Stimulated activated CD8-positive, alpha-beta memory T cell treated with anti-CD3 and anti-CD28 coated beads, Interleukin-12 subunit alpha, Interleukin-12 subunit beta, amount 100 ng/mL, for 1 hour (primary cell): ENCODE measurements around the gene SLC1A1.
"Not testable (repeated sequence)": the region's sequence is repeated elsewhere in the genome, so short reads cannot be mapped to it uniquely, and the experiment has no call there.

Experiments used
- DNase-seq: peaks from one replicate; pipeline ENCODE4 v3.0.0-alpha.2; 2020; ENCODE audit warnings: low read depth

The SLC1A1 gene

DNA sequence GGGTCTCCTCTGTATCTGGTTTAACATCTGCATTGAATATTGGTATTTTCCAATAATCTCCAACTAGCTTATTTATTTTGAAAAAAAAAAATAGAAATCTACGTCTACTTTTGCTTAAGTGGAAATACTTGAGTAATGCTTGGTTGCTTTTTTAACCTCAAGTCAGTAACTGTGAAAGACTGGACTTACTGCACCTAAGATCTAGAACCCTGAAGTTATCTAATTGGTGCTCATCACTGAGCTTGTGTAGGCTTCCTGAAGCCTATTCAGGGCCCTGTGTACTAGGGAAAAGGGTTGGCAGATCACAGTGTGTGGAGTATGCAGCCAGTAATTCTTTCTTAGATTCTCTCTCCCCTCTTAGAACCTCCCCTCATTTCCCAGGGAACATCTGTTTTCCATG, 16.2 kb downstream of the SLC1A1 start:
- DNase-seq, result no peak

DNA sequence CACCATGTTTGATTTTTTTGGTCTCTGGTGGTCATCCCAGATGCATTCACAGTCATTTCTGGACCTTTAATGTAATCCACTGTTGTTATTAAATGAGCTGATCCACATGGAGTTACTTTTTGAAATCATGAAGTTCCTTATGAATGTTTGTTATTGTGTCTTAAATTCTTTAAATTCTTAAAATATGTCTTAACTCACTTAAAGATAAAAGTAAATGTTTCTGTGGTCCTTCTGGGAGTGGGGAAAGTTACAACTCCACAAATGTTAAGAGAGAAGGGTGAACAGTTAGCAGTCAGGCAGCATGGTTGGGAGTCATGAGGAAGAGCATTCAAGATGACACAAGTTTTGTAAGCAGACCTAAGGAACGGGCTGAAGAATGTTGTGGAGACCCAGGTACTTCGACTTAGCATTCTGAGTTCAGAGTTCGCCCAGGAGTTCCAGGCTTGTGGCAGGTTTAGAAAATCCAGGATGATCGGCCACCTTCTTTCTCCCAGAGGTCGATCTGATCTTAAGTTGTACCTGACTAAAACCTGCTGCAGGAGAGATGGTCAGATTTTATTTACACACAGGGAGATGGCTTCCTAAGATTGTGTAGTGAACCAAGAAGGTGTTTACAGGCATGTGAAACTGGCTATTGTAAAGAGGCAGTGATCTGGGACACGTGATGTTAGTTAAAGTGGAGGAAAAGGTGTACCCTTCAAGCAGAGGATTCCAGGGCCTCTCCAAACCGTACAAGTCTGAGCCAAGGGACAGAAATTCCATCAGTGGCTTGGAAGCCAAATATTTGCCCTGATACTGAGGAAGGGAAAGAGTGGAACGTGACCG, 17.2 kb downstream of the SLC1A1 start:
- no peak for DNase-seq

DNA sequence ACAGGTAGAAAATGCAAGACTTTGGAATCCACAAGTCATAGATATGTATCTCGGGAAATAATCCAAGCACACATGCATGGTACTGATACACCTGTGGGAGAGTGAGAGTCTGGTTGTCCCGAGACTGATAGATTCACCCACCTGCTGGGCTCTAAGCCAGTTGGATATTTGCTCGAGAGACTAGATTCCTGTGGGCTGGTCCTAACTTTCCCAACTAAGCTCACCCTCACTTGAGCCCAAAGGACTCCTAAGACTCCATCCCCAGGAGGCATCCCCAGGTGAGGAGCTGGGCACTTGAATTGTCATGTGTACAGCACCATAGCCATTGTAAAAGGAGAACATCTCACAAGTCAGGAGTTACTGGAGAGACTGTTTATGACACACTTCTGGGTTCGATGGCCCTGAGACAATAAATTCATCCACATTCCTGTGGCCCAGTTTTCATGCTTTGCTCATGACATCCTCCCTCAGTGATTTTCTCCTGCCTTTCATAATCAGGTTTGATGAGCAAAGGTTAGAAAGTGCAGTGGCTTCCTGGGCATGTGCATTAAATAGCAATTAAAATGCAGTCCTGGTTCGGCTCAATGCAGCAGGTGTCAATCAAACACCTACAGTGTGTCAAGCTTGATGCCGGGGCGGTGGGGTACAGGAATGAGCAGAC, 18.1 kb downstream of the SLC1A1 start:
- no peak for DNase-seq

DNA sequence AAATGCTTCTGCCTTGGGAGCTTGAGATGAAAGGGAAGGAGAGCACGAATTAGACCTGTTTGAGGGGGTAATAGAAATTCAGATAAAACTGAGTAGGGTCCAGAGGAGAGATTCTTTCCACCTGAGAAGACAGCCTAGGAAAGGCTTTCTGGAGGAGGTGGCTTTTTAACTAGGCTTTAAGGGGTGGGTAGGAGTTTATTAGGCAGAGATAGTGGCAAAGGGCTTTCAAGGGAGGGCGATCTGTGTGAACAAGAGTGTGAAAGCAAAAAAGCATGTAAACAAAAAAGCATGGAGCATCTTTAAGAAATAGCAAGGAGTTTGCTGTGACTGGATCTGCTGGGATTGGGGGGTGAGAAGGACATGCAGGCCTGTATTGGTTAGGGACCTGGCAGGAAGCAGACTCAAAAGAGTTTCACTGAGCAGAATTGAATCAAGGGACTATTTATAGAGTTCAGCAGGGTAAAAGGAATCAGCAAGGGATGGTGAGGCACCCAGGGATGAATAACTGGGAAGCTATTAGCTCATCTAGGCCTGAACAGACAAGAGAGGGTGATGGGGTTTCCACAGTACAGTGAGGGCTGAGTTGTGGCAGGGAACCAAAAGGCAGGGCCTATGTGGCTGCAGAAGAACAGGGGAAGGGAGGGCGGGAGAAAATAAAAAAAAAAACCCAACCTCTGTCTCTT, 18.8 kb downstream of the SLC1A1 start:
- DNase-seq, result no peak

DNA sequence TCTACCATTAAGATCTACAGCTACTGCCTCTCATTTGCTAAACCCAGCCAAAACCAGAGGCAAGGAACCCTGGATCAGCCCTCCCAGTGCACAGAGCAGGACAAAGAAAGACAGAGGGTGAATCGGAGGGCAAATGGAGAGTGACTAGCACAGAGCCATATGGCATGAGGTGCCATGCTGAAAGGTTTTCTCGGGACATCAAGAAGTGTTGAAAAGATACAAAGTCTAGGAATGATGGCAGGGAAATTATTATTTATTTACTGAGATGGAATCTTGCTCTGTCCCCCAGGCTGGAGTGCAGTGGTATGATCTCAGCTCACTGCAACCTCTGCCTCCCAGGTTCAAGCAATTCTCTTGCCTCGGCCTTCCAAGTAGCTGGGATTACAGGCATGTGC, 19.3 kb downstream of the SLC1A1 start:
- no peak for DNase-seq

DNA sequence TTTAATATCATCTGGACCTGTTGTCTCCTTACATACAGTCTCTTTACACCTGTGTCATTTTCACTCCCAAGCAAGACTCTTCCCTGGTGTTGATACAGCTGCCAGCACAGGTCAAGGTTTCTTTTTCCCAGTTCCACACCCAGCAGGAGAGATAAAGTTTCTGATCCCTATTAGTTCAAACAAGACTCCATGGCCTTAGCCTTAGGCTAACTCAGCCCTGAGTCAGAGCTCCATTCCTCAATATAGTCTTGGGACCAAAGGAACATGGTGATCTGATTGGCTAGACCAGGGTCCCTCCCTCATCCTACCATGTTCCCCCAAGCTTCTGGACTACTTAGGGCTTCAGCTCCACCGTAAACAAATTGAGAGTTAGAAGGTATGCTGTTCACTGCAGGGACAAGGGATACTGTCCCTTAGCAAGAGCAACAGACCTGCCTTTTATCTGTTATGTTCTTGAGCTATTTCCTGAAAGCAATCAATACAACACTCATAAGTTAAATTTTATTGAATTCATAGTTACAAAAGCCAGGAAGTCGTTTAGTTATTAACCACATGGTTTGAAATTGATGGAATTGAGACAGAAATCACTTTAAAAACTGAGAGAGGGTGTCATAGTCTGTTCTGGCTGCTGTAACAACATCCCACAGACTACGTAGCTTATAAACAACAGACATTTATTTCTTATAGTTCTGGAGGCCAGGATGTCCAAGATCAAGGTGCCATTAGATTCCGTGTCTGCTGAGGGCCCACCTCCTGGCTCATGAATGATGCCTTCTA, 20.5 kb downstream of the SLC1A1 start:
- DNase-seq, result no peak

DNA sequence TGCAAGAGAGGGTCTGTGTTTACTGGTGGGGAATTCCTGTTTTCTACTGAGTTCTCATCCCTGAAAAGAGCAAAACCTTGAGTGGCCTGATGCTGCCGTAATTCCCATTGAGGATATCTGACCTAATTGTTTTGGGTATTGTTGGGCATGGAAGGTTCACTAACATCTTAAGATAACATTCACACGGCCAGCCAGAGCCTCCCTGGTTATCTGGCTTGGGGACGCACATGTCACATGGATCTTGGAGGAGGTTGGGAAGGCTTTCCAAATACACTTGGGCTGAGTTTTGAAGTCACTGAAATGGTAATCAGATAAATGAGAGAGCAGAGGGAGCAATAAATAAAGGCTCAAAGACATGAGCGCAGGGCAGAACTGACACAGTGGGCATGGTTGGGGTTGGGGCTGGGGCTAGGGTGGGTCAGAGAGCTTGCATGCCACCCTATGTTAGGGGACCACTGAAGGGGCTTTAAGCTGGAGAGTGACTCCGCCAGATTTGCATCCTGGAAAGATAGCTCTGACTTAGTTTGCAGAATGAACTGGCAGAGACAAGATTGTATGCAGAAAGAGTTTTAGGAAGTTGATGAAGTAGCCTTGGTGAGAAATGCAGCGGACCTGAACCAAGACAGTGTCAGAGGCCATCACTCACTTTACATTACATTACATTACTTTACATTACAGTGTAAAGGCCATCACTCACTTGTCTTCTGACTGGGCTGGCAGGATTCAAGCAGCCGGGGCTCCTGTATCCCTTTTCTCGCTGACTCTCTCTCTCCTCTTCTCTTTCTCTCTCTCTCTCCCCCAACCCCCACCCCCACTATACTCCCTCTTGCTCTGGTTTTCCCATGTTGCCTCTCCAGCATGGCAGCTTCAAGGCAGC, 24.2 kb downstream of the SLC1A1 start:
- DNase-seq, result no peak

DNA sequence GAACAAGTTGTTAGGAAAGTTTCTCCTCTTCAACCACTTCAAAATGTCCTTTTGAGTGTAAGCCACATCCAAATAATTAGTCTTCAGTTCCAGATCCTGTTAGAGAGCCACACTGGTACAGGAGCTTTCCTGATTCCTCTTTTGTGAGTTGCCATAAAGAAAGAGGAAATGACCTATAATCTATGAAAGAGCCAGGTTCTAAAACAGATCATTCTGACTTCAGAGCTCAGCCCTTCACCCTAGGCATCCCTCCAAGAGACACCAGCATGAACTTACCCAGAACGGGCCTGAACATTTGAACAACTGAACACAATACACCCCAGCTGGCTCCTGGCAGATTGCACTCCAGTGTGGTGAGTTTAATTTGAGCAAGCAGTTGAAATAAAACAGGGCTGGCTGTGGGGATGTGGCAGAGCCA, 25.7 kb downstream of the SLC1A1 start:
- DNase-seq, result no peak

DNA sequence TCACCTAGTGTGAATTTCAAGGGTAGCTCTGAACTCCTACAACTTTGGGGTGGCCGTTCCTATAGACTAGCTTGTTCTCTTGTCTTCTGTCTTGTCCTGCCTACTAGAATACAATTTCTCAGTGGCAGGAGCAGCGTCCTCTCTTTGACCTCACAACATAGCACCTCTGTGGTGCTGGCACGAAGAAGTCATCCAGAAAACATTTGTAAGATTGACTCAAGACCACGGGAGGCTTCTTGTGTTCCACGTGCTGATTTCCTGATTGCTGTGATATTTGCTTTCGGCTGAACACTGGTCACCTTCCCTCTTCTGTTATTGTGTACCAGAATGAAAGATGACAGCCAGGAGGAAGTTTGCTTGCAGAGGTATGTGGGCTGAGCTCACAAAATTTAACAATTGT, 27.0 kb downstream of the SLC1A1 start:
- no peak for DNase-seq

DNA sequence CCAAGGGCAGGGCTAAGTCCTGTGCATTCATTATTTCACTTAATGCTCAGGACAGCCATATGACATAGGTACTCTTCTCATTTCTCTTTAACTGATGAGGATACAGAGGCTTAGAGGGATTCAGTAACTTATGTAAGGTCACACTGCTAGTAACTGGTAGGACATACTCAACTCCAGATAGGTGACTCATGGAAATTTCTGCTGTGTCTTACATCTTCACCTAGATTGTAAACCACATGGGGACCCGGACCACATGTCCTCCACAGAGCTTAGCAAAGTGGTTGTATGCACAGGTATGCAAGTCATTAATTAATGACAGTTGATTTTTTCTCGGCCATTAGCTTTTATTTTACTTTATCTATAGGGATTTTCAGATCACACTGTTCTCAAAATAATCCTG, 29.3 kb downstream of the SLC1A1 start:
- no peak for DNase-seq

DNA sequence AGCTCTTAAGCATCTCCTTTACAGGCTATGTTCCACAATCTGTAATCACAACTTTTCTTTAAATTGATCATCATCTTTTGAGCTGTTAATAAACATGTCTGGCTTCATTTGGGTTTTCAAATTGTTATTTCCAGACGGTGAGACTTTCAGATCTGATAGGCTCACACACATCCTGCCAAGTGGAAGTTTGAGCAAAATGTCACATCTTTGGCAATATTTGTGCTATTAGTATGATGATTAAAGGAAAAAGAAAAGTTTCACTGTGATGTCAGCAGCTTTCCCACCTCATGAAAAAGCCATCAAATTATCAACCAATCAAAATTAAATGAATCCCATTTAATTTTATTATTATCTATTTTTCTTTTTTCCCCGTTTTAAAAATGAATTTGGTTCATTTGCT, 29.8 kb downstream of the SLC1A1 start:
- no peak for DNase-seq

DNA sequence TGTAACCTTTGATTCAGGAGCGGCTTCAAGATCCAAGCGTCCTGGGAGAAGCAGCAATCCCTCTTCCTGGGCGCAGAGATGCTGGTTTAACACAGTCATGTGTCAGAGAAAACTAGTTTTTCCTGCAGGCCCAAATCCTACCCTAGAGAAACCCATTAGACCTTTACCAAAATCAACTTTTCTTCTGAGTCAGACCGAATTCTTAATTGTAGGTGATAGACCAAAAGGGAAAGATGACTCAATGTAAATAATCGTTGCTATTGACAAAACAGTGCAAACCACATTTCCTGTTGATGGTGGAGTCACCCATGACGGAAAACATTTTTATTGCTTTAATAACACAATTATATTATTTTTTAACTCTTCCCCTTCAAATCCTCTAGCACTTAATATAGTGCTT, 40.1 kb downstream of the SLC1A1 start:
- no peak for DNase-seq

DNA sequence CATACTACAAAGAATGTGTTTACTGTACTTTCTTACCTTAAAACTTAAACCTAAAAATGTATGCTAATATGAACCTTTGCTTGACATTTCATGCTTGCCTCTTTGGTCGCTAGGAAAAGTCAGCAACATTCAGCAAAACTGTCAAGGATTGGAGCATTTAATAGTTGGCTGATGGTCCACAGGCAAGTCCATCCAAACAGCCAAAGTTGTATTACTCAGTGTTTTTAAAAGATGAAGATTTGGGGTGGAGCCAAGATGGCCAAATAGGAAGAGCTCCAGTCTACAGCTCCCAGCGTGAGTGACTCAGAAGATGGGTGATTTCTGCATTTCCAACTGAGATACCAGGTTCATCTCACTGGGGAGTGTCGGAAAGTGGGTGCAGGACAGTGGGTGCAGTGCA, 40.6 kb downstream of the SLC1A1 start:
- not testable (repeated sequence) for DNase-seq

DNA sequence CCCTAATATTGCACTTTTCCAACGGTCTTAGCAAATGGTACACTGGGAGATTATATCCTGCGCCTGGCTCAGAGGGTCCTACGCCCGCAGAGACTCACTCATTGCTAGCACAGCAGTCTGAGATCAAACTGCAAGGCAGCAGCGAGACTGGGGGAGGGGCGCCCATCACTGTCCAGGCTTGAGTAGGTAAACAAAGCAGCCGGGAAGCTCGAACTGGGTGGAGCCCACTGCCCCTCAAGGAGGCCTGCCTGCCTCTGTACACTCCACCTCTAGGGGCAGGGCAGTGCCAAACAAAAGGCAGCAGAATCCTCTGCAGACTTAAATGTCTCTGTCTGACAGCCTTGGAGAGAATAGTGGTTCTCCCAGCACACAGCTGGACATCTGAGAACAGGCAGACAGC, 41.1 kb downstream of the SLC1A1 start:
- not testable (repeated sequence) for DNase-seq

DNA sequence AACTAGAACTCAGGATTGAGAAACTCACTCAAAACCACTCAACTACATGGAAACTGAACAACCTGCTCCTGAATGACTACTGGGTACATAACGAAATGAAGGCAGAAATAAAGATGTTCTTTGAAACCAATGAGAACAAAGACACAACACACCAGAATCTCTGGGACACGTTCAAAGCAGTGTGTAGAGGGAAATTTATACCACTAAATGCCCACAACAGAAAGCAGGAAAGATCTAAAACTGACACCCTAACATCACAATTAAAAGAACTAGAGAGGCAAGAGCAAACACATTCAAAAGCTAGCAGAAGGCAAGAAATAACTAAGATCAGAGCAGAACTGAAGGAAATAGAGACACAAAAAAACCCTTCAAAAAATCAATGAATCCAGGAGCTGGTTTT, 43.6 kb downstream of the SLC1A1 start:
- DNase-seq, result not testable (repeated sequence)

DNA sequence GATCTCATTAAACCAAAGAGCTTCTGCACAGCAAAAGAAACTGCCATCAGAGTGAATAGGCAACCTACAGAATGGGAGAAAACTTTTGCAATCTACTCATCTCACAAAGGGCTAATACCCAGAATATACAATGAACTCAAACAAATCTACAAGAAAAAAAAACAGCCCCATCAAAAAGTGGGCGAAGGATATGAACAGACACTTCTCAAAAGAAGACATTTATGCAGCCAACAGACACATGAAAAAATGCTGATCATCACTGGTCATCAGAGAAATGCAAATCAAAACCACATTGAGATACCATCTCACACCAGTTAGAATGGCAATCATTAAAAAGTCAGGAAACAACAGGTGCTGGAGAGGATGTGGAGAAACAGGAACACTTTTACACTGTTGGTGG, 45.9 kb downstream of the SLC1A1 start:
- DNase-seq, result not testable (repeated sequence)

DNA sequence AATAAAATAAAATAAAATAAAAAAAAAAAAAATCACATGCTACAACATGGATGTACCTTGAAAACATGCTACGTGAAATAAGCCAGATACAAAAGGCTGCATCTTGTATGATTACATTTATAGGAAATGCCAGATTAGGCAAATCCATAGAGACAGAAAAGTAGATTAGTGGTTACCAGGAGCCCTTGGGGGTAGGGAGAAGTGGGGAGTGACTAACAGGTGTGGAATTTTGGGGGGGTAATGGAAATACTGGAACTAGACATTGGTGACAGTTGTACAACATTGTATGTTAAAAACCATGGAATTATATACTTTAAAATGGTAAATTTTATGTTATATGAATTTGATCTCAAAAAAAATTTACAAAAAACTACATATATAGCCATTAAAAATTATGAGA, 47.3 kb downstream of the SLC1A1 start:
- no peak for DNase-seq

DNA sequence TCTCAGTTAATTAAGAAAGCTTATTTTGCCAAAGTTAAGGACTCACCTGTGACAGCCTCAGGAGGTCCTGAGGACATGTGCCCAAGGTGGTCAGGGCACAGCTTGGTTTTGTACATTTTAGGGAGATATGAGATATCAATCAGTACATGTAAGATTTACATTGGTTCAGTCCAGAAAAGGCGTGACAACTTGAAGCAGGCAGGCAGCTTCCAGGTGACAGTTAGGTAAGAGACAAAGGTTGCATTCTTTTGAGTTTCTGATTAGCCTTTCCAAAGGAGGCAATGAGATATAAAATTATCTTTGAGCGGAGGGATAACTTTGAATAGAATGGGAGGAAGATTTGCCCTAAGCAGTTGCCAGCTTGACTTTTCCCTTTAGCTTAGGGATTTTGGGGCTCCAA, 47.8 kb downstream of the SLC1A1 start:
- DNase-seq, result no peak

DNA sequence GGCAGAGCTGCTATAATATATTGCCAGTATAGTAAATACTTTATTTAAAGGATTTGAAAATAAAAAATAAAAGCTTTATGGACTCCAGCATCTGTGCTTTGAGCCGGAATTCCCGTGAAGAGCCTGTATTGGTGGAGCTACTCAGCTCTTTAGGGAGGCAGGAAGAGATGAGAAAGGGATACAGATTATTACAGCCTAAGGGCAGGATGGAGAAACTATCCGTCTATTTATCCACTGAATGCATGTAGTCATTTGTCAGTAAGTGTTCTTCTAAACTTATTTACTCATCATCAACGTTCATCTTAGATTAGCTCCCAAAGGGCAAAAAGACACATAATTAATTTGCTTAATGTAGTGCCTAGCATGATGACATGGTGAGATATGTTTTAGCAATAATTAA, 48.4 kb downstream of the SLC1A1 start:
- no peak for DNase-seq

DNA sequence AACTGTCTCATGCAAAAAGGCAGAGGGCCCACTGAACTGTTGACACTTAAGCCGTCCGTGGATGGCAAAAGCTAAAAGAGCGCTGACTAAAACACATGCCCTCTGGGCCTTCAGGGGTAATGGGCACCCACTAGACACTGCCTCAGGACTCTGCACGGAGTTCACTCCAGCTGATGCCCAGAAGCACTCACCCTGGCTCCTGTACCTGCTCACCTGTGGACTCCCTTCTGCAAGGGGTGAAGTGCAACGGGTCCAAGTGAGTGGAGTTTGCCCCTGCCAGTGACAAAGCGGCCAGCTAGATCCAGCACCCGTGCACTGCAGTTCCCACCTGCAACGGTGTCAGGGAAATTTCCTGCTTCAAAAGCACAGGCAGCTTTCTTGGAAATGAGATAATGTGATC, 50.2 kb downstream of the SLC1A1 start:
- no peak for DNase-seq

DNA sequence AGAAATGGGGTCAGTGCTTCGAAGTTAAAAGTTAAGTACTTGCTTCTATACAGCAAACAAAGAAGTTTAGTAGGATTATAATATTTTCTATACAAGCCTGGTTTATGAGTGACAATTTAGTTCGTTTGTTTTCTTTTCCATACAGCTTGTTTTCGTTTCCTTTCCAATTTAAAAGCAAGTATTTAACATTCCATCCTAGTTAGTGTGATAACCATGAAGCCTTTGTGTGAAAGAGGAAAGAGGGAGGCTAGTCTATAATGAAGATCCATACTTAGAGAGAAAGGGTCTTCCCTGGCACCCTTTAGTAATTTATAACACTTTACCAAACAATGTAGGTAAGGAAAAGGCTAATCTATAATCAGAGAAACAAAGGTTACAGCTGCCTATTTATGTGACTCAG, 51.0 kb downstream of the SLC1A1 start:
- no peak for DNase-seq
